ENCODE results near the gene WDR33. TPM values are rescaled to one million over a fixed set of nuclear protein-coding genes. Genes with fewer than 3 reads are reported as not detected.

WDR33 gene
- total and polyA plus RNA-seq, 9 of the 15 experiments (the other 6 are each of a cell fraction or from before 2014, with no cell fraction given): 24.2 to 57.4 (median 38.4) TPM

DNA sequence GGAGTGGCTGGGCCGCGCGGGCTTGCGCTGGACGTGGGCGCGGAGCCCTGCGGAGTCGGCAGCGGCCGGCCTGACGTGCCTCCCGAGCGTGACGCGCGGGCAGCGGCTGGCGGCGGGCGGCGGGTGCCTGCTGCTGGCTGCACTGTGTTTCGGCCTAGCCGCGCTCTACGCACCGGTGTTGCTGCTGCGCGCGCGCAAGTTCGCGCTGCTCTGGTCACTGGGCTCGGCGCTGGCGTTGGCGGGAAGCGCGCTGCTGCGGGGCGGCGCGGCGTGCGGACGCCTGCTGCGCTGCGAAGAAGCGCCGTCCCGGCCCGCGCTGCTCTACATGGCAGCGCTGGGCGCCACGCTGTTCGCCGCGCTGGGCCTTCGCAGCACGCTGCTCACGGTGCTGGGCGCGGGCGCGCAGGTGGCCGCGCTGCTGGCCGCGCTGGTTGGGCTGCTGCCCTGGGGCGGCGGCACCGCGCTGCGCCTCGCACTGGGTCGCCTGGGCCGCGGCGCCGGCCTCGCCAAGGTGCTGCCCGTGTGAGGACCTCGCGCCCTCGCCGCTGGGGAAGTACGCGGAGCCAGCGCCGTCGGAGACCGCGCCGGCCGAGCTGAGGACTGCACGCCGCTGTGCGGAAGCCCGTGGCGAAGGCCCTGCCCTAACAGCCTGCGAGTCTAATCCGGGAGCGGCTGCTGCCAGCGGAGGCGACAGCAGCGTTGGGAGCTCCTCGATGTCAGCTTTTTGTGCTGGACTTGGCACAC lies 109.1 kb downstream of the WDR33 start (continued):
- TF ChIP-seq SNAPC5 (CRISPR knock-in tag; IDR thresholded peaks at IDR 0.05) (no peak), KDM5B (IDR thresholded peaks at IDR 0.05; ENCODE audit: insufficient replicate concordance, low read depth, low read length) (no peak), KLF1 (tag; IDR thresholded peaks at IDR 0.05) (0 out of 2 replicates have a peak, but pooled peaks have one; percentile 12), NONO (IDR thresholded peaks at IDR 0.05; ENCODE audit: low read depth in 2 of 2, low read length in 1 of 2) (peak in 1 of 2 experiments; percentile 42; a peak in 2 of 4 replicates), HIVEP1 (CRISPR knock-in tag; IDR thresholded peaks at IDR 0.05) (no peak), ETV5 (CRISPR knock-in tag; IDR thresholded peaks at IDR 0.05; ENCODE audit: low read depth) (peak; percentile 25; the same call in 1 of the 2 replicates), RERE (CRISPR knock-in tag; IDR thresholded peaks at IDR 0.05; ENCODE audit: borderline replicate concordance) (no peak), STAG1 (CRISPR knock-in tag; IDR thresholded peaks at IDR 0.05; ENCODE audit: borderline replicate concordance) (0 out of 2 replicates have a peak, but pooled peaks have one; percentile 24), HEY1 (CRISPR knock-in tag; IDR thresholded peaks at IDR 0.05; ENCODE audit: borderline replicate concordance) (no peak), SAFB2 (IDR thresholded peaks at IDR 0.05; ENCODE audit: borderline replicate concordance, low read depth, low read length, severe bottlenecking) (no peak), FOXK1 (CRISPR knock-in tag; IDR thresholded peaks at IDR 0.05; ENCODE audit: borderline replicate concordance) (peak; percentile 41; the same call in 1 of the 2 replicates), RBM22 (IDR thresholded peaks at IDR 0.05; ENCODE audit: low read depth, low read length, poor library complexity, severe bottlenecking) (peak; percentile 34), ZNF584 (CRISPR knock-in tag; IDR thresholded peaks at IDR 0.05; ENCODE audit: low read depth) (peak; percentile 41; the same call in 1 of the 2 replicates)
- TF ChIP-seq, protein P1, sequence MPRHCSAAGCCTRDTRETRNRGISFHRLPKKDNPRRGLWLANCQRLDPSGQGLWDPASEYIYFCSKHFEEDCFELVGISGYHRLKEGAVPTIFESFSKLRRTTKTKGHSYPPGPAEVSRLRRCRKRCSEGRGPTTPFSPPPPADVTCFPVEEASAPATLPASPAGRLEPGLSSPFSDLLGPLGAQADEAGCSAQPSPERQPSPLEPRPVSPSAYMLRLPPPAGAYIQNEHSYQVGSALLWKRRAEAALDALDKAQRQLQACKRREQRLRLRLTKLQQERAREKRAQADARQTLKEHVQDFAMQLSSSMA (CRISPR knock-in tag; IDR thresholded peaks at IDR 0.05): peak; percentile 79; the same call in 1 of the 2 replicates
- TF ChIP-seq, protein P2, sequence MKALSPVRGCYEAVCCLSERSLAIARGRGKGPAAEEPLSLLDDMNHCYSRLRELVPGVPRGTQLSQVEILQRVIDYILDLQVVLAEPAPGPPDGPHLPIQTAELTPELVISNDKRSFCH (CRISPR knock-in tag; IDR thresholded peaks at IDR 0.05): no peak
- TF ChIP-seq, protein P2 (tag; IDR thresholded peaks at IDR 0.05): 0 out of 2 replicates have a peak, but pooled peaks have one; percentile 69
